DND-41 (cell line): ENCODE data around the gene AUTS2.

Experiments
- ATAC-seq: fragments of 200-7000 bp; cut with Tn5 transposase; 3 replicates; pipeline ENCODE4 v1.9.1; 2021; ENCODE audit warnings: low read depth; ENCODE audit not compliant: insufficient read depth
- DNase-seq: peaks from one replicate; pipeline ENCODE4 v3.0.0-alpha.2; 2020
- H2AFZ ChIP-seq: 2 replicates; pipeline ENCODE4 v1.6.0; 2012; ENCODE audit warnings: low read depth, low read length
- H3K27ac ChIP-seq: 2 replicates; pipeline ENCODE4 v1.5.1; 2012; ENCODE audit warnings: low read length, inconsistent platforms
- H3K27me3 ChIP-seq: fragments of 200-600 bp; sonication (generic); 2 replicates; pipeline ENCODE4 v1.6.0; 2012; ENCODE audit warnings: low read length, mild to moderate bottlenecking, inconsistent platforms; ENCODE audit not compliant: insufficient read depth, poor library complexity
- H3K36me3 ChIP-seq: 2 replicates; pipeline ENCODE4 v1.5.1; 2012; ENCODE audit warnings: low read length, inconsistent platforms; ENCODE audit not compliant: insufficient read depth
- H3K4me1 ChIP-seq: 2 replicates; pipeline ENCODE4 v1.5.1; 2012; ENCODE audit warnings: mild to moderate bottlenecking, low read length; ENCODE audit not compliant: insufficient read depth
- H3K4me2 ChIP-seq: 2 replicates; pipeline ENCODE4 v1.6.0; 2012; ENCODE audit warnings: mild to moderate bottlenecking, moderate library complexity, low read length, inconsistent platforms; ENCODE audit not compliant: insufficient read depth
- H3K4me3 ChIP-seq, 2 experiments: fragments of 200-600 bp in 1 of 2; shearing (Covaris generic) in 1 of 2; 2 replicates each; pipeline ENCODE4 v1.5.1; 2012 to 2016; ENCODE audit warnings: inconsistent platforms in 2 of 2, low read length in 2 of 2, mild to moderate bottlenecking in 2 of 2, low read depth in 1 of 2, moderate library complexity in 1 of 2
- H3K79me2 ChIP-seq: 2 replicates; pipeline ENCODE4 v1.6.0; 2012; ENCODE audit warnings: low read length, inconsistent platforms; ENCODE audit not compliant: insufficient read depth
- H3K9ac ChIP-seq: 2 replicates; pipeline ENCODE4 v1.6.0; 2012; ENCODE audit warnings: low read depth, mild to moderate bottlenecking, inconsistent platforms, low read length, moderate library complexity
- H3K9me3 ChIP-seq: 2 replicates; pipeline ENCODE4 v1.5.1; 2012; ENCODE audit warnings: low read length, moderate library complexity, mild to moderate bottlenecking, inconsistent platforms; ENCODE audit not compliant: insufficient read depth, severe bottlenecking
- H4K20me1 ChIP-seq: 2 replicates; pipeline ENCODE4 v1.6.0; 2012; ENCODE audit warnings: low read length; ENCODE audit not compliant: insufficient read depth
- EZH2 ChIP-seq: IDR thresholded peaks from 3 replicates; pipeline ENCODE4 v1.6.1; 2012; ENCODE audit warnings: borderline replicate concordance, low read depth, mild to moderate bottlenecking, moderate library complexity, low read length, inconsistent platforms; ENCODE audit not compliant: severe bottlenecking
- TF ChIP-seq, protein P1 (sequence below): IDR thresholded peaks from 2 replicates; pipeline ENCODE4 v1.5.1; 2012; ENCODE audit warnings: borderline replicate concordance, low read length, moderate library complexity, mild to moderate bottlenecking; ENCODE audit not compliant: poor library complexity, severe bottlenecking; ENCODE audit errors: extremely low read depth

The AUTS2 gene

DNA sequence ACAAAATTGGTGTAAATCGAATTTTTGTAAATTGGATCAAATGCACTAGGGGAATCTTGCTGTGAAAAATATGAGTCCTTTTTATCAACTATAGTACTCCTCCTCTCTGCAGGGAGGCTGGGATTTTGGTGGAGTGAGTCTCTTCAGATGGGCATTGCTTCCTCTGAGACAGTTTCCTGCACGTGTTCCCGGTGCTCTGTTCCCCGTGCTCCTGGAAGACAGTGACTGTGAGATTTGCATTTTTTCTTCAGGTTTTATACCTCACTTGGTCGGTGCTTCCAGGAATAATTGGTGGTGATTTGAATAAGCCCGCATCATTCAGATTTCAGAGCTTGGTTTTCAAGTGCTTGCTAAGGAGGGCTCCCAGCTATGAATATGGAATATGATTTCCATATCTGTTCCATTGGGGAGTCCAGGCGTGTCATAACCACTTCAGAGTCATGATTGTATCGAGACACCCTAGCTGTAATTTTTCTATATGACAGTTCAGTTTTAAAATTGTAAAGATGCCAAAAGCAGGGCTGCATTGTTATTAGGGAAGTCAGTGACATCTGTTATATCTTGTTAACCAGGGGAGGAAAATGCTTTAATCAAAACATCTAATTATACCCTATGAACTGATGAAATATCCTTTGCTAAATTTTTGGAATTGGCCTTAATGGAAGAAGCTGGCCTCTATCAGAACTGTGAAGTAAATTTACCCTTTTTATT, 12.3 kb downstream of the AUTS2 start:
- Histone ChIP-seq H3K9ac (no peak overlapping the region), H3K9me3 (no peaks in the 10 kb centered on the region), H3K27me3 (no peaks in the 10 kb centered on the region), H3K4me1 (peaks cover 4% of the 10 kb centered on the region), H3K4me2 (no peak overlapping the region), H2AFZ (no peak overlapping the region), H3K4me3 (no peak overlapping the region), H4K20me1 (peaks cover 60% of the 10 kb centered on the region), H3K79me2 (peaks cover 88% of the 10 kb centered on the region), H3K36me3 (no peaks in the 10 kb centered on the region), H3K27ac (no peak overlapping the region)
- no peak for TF ChIP-seq EZH2
- TF ChIP-seq, protein P1, sequence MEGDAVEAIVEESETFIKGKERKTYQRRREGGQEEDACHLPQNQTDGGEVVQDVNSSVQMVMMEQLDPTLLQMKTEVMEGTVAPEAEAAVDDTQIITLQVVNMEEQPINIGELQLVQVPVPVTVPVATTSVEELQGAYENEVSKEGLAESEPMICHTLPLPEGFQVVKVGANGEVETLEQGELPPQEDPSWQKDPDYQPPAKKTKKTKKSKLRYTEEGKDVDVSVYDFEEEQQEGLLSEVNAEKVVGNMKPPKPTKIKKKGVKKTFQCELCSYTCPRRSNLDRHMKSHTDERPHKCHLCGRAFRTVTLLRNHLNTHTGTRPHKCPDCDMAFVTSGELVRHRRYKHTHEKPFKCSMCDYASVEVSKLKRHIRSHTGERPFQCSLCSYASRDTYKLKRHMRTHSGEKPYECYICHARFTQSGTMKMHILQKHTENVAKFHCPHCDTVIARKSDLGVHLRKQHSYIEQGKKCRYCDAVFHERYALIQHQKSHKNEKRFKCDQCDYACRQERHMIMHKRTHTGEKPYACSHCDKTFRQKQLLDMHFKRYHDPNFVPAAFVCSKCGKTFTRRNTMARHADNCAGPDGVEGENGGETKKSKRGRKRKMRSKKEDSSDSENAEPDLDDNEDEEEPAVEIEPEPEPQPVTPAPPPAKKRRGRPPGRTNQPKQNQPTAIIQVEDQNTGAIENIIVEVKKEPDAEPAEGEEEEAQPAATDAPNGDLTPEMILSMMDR = no peak
- no peak for DNase-seq
- no peak for ATAC-seq

DNA sequence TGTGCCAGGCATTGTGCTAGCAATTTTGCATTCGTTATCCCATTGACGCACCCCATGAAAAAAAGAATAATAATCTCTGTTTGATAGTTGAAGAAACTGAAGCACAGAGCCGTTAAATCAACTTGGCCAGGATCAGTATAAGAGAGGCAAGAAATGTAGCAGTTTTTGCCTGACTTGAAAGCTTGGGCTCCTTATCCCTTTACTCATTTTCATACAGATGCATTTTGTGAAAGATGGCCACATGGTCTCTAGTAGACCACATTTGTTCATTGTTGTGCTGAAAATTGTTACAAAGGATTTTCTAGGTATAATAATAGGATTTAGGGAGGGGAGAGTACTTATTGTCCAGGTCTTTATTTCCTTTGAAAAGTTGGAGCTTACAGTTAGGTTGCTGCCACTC, 14.7 kb downstream of the AUTS2 start:
- DNase-seq (no peak), ATAC-seq (no peak)
- H3K36me3 ChIP-seq = no peaks in the 10 kb centered on the region
- peaks cover 50% of the 10 kb centered on the region for H4K20me1 ChIP-seq
- H3K27me3 ChIP-seq = no peaks in the 10 kb centered on the region
- no peak overlapping the region for H2AFZ ChIP-seq
- H3K27ac ChIP-seq = no peak overlapping the region
- H3K9me3 ChIP-seq = no peaks in the 10 kb centered on the region
- H3K79me2 ChIP-seq = peaks cover 87% of the 10 kb centered on the region
- no peaks in the 10 kb centered on the region for H3K4me1 ChIP-seq
- H3K4me3 ChIP-seq = no peak overlapping the region
- H3K4me2 ChIP-seq = no peak overlapping the region
- H3K9ac ChIP-seq = no peak overlapping the region
- no peak for TF ChIP-seq EZH2
- TF ChIP-seq, protein P1 = no peak

DNA sequence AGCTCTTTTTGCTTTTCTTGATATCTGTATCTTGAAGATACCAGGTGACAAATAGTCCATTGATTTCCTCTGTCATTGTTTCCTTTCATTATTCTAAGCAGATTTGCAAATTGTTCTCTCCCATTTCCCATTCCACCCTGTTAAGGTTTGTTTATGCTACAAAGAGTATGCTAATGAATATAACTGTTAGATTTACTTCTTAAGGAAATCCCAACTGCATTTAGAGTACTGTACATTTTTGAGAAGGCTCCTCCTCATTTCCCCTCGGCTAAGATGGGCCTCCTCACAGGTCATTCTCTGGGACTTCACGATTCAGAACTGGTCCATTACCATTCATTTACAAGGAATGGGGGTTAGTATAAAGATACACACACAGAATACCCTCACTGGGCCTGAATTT, 15.6 kb downstream of the AUTS2 start:
- Histone ChIP-seq H3K36me3 (no peaks in the 10 kb centered on the region), H3K4me2 (no peak overlapping the region), H3K79me2 (peaks cover 87% of the 10 kb centered on the region), H3K4me3 (no peak overlapping the region), H3K4me1 (no peaks in the 10 kb centered on the region), H3K9me3 (no peaks in the 10 kb centered on the region), H3K27me3 (no peaks in the 10 kb centered on the region), H3K27ac (no peak overlapping the region), H3K9ac (no peak overlapping the region), H2AFZ (no peak overlapping the region), H4K20me1 (peaks cover 52% of the 10 kb centered on the region)
- ATAC-seq (no peak), DNase-seq (no peak)
- no peak for TF ChIP-seq EZH2
- TF ChIP-seq, protein P1 = no peak
